HG03460 (cell line): Measurements from ENCODE around the gene DUT.

Source experiments
- ATAC-seq: cut with Tn5 transposase; IDR thresholded peaks from one replicate; pipeline ENCODE4 v1.9.1; 2021; ENCODE audit not compliant: unreplicated experiment

DUT gene

GRCh38 chr15:48330855-48331795 lies at the start of gene DUT:
DUT (plus strand) TSS chr15:48331429; CDS start chr15:48331516, 87 bp downstream.
- peak; percentile 77 for ATAC-seq

- ATAC-seq, result no peak
Measured at GRCh38 chr15:48281674-48282073, 49.6 kb upstream of the DUT start.

- ATAC-seq, result no peak
Measured at GRCh38 chr15:48282216-48282615, 49.0 kb upstream of the DUT start.

GRCh38 chr15:48283396-48284145 lies 47.7 kb upstream of the DUT start:
- no peak for ATAC-seq

GRCh38 chr15:48285329-48286214 lies 45.7 kb upstream of the DUT start:
- peak; percentile 67 for ATAC-seq

GRCh38 chr15:48289628-48290027 lies 41.6 kb upstream of the DUT start:
- no peak for ATAC-seq

GRCh38 chr15:48292458-48292857 lies 38.8 kb upstream of the DUT start:
- ATAC-seq, result no peak

GRCh38 chr15:48297668-48298067 lies 33.6 kb upstream of the DUT start:
- no peak for ATAC-seq

GRCh38 chr15:48298914-48299313 lies 32.3 kb upstream of the DUT start:
- ATAC-seq, result no peak

GRCh38 chr15:48300038-48300437 lies 31.2 kb upstream of the DUT start:
- no peak for ATAC-seq

- ATAC-seq, result no peak
Measured at GRCh38 chr15:48304398-48304797, 26.8 kb upstream of the DUT start.

- no peak for ATAC-seq
Measured at GRCh38 chr15:48306639-48307038, 24.6 kb upstream of the DUT start.

GRCh38 chr15:48307586-48307985 lies 23.6 kb upstream of the DUT start:
- ATAC-seq, result no peak

- ATAC-seq, result no peak
Measured at GRCh38 chr15:48309740-48310139, 21.5 kb upstream of the DUT start.

GRCh38 chr15:48313216-48313615 lies 18.0 kb upstream of the DUT start:
- ATAC-seq, result no peak

GRCh38 chr15:48315041-48315440 lies 16.2 kb upstream of the DUT start:
- no peak for ATAC-seq

- no peak for ATAC-seq
Measured at GRCh38 chr15:48317221-48317620, 14.0 kb upstream of the DUT start.

- ATAC-seq, result no peak
Measured at GRCh38 chr15:48318131-48318530, 13.1 kb upstream of the DUT start.

- no peak for ATAC-seq
Measured at GRCh38 chr15:48323294-48323693, 7.9 kb upstream of the DUT start.

GRCh38 chr15:48324949-48325348 lies 6.3 kb upstream of the DUT start:
- ATAC-seq, result no peak

- ATAC-seq, result no peak
Measured at GRCh38 chr15:48325400-48325799, 5.8 kb upstream of the DUT start.
